ENCODE measurements around the gene KDM3B. TPM values are rescaled to one million over a fixed set of nuclear protein-coding genes. Genes with fewer than 3 reads are reported as not detected.

KDM3B gene
- total RNA-seq: 10 to 100 TPM; 42.9 to 79.0 (median 71.4) TPM
- 10 to 100 TPM; 38.8 to 70.1 TPM for polyA plus RNA-seq
- long read RNA-seq, donor 1, partial matches to known transcripts: 32 of 35 reads
- long read RNA-seq, donor 1, other reads (novel, unspliced or antisense): 3 of 35 reads
- long read RNA-seq, donor 2, full-length matches to known transcripts: 6 of 62 reads
- long read RNA-seq, donor 2, partial matches to known transcripts: 56 of 62 reads
- long read RNA-seq, donor 2, other reads (novel, unspliced or antisense): 0 of 62 reads
- long read RNA-seq, donor 3, full-length matches to known transcripts: 9 of 82 reads
- long read RNA-seq, donor 3, partial matches to known transcripts: 63 of 82 reads
- long read RNA-seq, donor 3, other reads (novel, unspliced or antisense): 10 of 82 reads

- DNase-seq: peak; percentile 73 to 94 (median 86)
- H3K4me3 ChIP-seq: peak within 1 kb of the TSS; percentile 87
- intact Hi-C loops (cut with DNase I): no loop called here
- H3K27ac ChIP-seq: peak within 1 kb of the TSS; percentile 95 to 99
- TF ChIP-seq EP300 (IDR thresholded peaks at IDR 0.05) (no peak), CTCF (IDR thresholded peaks at IDR 0.05) (peak; percentile 96 to 98 (median 96))
- WGBS, 3 donors: 7 to 27% (median 8%) methylated on average over 7 to 30 of the region's 30 CpGs
- no peaks in the 10 kb centered on the region for H3K27me3 ChIP-seq
- no peaks in the 10 kb centered on the region for H3K4me1 ChIP-seq (ENCODE audit: insufficient read depth)
- no peaks in the 10 kb centered on the region for H3K36me3 ChIP-seq
- H3K9me3 ChIP-seq: no peaks in the 10 kb centered on the region
Observed at GRCh38 chr5:138352071-138352721, at the start of gene KDM3B. KDM3B (plus strand) TSS chr5:138352685; CDS start chr5:138352796, 111 bp downstream.

GRCh38 chr5:138303372-138303771 is 49.1 kb upstream of the KDM3B start:
- no peak overlapping the region for H3K27ac ChIP-seq
- intact Hi-C loops (cut with DNase I): no loop called here
- no peaks in the 10 kb centered on the region for H3K36me3 ChIP-seq
- TF ChIP-seq EP300 (IDR thresholded peaks at IDR 0.05): no peak
- no peak for TF ChIP-seq POLR2A (IDR thresholded peaks at IDR 0.05)
- no peak for TF ChIP-seq CTCF (IDR thresholded peaks at IDR 0.05)
- no peaks in the 10 kb centered on the region for H3K4me1 ChIP-seq (ENCODE audit: insufficient read depth)
- H3K9me3 ChIP-seq: no peaks in the 10 kb centered on the region
- no peak overlapping the region for H3K4me3 ChIP-seq
- 83 to 88% (median 84%) methylated on average over 6 of the region's 6 CpGs for whole genome bisulfite sequencing, 3 donors
- DNase-seq: no peak
- no peaks in the 10 kb centered on the region for H3K27me3 ChIP-seq

GRCh38 chr5:138305797-138306196 is 46.7 kb upstream of the KDM3B start:
- 57 to 83% (median 62%) methylated on average over 1 of the region's 1 CpG for WGBS, 3 donors
- H3K36me3 ChIP-seq: no peaks in the 10 kb centered on the region
- no peak for TF ChIP-seq EP300 (IDR thresholded peaks at IDR 0.05)
- TF ChIP-seq POLR2A (IDR thresholded peaks at IDR 0.05): no peak
- no peak for TF ChIP-seq CTCF (IDR thresholded peaks at IDR 0.05)
- no peak overlapping the region for H3K4me3 ChIP-seq
- no peaks in the 10 kb centered on the region for H3K9me3 ChIP-seq
- H3K27me3 ChIP-seq: no peaks in the 10 kb centered on the region
- H3K27ac ChIP-seq: no peak overlapping the region
- peak in 1 of 5 donors; percentile 28 for DNase-seq
- no peaks in the 10 kb centered on the region for H3K4me1 ChIP-seq (ENCODE audit: insufficient read depth)
- intact Hi-C loops (cut with DNase I): no loop called here

GRCh38 chr5:138315751-138316278 is 36.7 kb upstream of the KDM3B start:
- no peak overlapping the region for H3K27ac ChIP-seq
- H3K27me3 ChIP-seq: no peaks in the 10 kb centered on the region
- H3K9me3 ChIP-seq: no peaks in the 10 kb centered on the region
- intact Hi-C loops (cut with DNase I): no loop called here
- no peaks in the 10 kb centered on the region for H3K36me3 ChIP-seq
- 87 to 89% (median 88%) methylated on average over 7 of the region's 7 CpGs for WGBS, 3 donors
- no peak overlapping the region for H3K4me3 ChIP-seq
- TF ChIP-seq POLR2A (IDR thresholded peaks at IDR 0.05): no peak
- TF ChIP-seq EP300 (IDR thresholded peaks at IDR 0.05): no peak
- TF ChIP-seq CTCF (IDR thresholded peaks at IDR 0.05): no peak
- H3K4me1 ChIP-seq (ENCODE audit: insufficient read depth): no peaks in the 10 kb centered on the region
- no peak for DNase-seq

Data from ovary (tissue), 10 donors.